GM18505 (cell line): ENCODE results near the gene NUP210.

Experiments
- ATAC-seq: cut with Tn5 transposase; IDR thresholded peaks from one replicate; pipeline ENCODE4 v1.9.1; 2021; ENCODE audit not compliant: unreplicated experiment
- POLR2A ChIP-seq: IDR thresholded peaks from 4 replicates; pipeline ENCODE4 v1.6.1; 2011; ENCODE audit warnings: borderline replicate concordance; ENCODE audit not compliant: insufficient read depth, insufficient read length; ENCODE audit errors: extremely low read depth

Gene NUP210

DNA sequence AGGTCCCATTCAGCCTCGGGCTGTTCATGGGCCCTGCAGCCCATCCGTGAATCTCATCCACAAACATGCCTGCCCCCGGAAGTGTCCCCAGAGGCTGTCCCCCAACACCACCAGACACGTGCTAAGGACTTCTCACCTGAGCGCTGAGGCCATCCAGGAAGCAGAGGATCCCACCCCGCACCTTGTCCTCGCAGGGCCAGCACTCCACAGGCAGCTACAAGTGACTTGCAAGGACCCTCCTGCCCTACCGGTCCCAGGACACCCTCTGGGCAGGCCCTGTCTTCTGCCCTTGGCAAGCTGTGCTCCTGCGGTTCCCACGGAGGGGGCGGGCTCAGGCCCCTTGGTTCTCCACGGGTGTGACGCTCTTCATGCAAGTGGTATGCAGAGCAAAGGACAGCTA lies 146.0 kb downstream of the NUP210 start:
- TF ChIP-seq POLR2A, result no peak
- ATAC-seq, result no peak

DNA sequence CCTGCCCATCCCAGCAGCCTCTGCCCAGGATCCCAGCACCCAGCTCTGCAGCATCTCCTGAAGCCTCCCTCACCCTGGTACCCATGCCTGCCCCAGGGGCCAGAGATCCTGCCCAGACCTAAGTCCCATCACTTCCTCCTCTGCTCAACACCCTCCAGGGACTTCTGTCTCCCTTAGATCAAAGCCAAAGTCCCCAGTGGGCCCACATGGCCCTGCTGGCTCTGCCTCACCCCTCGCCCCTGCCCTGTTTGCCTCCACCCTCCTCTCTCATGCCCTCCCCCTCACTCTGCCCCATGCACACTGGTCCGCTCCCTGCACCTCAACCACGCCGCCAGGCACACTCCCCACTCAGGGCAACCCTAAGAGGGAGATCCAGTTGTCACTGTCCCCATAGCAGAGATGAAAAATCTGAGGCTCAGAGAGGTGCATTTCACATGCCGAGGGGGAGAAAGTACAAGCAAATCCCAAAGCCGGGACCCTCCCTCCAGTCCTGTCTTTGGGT lies 146.5 kb downstream of the NUP210 start:
- TF ChIP-seq POLR2A, result no peak
- no peak for ATAC-seq

- TF ChIP-seq POLR2A, result no peak
- no peak for ATAC-seq
Observed at GRCh38 chr3:13272831-13273603, 147.1 kb downstream of the NUP210 start.

DNA sequence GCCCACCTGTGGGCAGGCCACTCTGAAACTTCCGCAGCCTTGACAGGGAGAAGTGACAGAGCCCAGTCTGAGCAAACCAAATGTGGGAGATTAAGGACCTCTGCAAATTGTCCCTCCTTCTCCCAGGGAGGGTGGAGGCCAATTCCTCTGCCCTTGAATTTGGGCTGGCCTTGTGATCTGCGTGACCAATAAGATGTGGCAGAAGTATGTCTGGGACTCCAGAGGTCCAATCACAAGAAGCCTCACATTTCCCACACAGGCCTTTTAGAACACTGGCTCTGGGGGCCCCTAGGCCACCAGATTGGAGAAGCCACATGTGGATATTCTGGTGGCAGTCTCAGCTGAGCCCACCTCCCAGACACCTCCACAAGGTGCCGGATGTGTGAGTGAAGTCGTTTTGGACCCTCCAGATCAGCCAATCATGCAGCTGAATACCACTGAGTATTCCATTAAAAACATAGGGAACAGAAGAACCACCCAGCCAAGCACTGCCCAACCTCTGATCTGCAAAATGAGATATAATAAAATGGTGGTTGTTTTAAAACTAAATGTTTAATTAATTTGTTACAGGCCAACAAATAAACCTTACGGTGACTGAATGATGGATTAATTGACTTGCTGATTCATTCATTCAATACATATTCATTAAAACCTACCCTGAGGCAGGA lies 150.3 kb downstream of the NUP210 start:
- ATAC-seq, result no peak
- TF ChIP-seq POLR2A, result no peak

GRCh38 chr3:13268961-13269441 lies 151.1 kb downstream of the NUP210 start:
- no peak for ATAC-seq
- no peak for TF ChIP-seq POLR2A

DNA sequence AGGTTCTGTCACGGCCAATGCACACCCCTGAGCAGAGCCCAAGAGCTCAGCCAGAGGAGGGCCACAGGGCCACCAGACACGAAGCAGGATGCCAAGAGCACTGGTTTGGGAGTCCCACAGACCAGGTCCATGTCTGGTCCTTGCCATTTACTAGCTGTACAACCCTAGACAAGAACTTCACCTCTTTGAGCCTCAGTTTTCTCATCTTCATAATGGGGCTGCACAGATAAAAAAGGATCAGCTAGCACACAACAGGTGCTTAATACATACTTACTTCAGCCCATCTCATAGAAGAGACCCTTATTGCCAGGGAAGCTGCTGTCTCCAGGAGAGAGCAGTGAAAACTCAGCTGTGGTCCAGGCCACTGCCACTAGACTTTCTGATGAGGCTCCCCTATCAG lies 152.0 kb downstream of the NUP210 start:
- TF ChIP-seq POLR2A, result no peak
- no peak for ATAC-seq

- no peak for TF ChIP-seq POLR2A
- ATAC-seq, result no peak
Observed at GRCh38 chr3:13266651-13267362, 153.3 kb downstream of the NUP210 start.
